ENCODE measurements around the gene ZCWPW2. TPM values are rescaled to one million over a fixed set of nuclear protein-coding genes. Genes with fewer than 3 reads are reported as not detected.

Gene ZCWPW2
- total and polyA plus RNA-seq, 10 donors, result 0.34 to 0.76 (median 0.37) TPM; not detected in 3

DNA sequence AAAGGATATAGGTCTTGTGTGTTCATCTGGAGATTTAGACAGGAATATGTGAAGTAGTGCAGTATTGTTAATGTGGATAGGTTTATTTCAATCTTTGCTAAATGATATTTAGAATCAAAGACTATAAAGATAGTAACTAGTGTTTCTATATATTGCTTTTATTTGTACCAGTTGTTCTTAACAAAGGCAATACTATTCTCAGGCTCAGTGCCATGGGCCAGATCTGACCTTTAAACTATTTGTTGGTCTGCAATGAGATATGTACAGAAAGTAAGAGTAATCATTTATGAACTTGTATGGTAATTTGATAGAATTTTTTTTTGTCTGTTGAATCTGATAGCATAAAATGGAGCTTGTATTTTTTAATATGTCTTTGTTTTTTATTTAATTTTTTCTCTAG, 146.8 kb downstream of the ZCWPW2 start:
- Histone ChIP-seq H3K27me3 (replicated peaks in 1 of 7) (no peaks in the 10 kb centered on the region), H3K27ac (no peak overlapping the region), H3K4me1 (no peaks in the 10 kb centered on the region), H3K9me3 (no peaks in the 10 kb centered on the region), H3K4me3 (no peak overlapping the region), H3K36me3 (no peaks in the 10 kb centered on the region)
- intact Hi-C loops (cut with DNase I; ENCODE audit: low total_unique reads), result no loop called here
- DNase-seq, result no peak
- TF ChIP-seq POLR2A (IDR thresholded peaks at IDR 0.05), result no peak
- TF ChIP-seq, protein P1, sequence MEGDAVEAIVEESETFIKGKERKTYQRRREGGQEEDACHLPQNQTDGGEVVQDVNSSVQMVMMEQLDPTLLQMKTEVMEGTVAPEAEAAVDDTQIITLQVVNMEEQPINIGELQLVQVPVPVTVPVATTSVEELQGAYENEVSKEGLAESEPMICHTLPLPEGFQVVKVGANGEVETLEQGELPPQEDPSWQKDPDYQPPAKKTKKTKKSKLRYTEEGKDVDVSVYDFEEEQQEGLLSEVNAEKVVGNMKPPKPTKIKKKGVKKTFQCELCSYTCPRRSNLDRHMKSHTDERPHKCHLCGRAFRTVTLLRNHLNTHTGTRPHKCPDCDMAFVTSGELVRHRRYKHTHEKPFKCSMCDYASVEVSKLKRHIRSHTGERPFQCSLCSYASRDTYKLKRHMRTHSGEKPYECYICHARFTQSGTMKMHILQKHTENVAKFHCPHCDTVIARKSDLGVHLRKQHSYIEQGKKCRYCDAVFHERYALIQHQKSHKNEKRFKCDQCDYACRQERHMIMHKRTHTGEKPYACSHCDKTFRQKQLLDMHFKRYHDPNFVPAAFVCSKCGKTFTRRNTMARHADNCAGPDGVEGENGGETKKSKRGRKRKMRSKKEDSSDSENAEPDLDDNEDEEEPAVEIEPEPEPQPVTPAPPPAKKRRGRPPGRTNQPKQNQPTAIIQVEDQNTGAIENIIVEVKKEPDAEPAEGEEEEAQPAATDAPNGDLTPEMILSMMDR (IDR thresholded peaks at IDR 0.05 in 8 of 11, conservative IDR thresholded peaks at IDR 0.05 in 3 of 11), result no peak

DNA sequence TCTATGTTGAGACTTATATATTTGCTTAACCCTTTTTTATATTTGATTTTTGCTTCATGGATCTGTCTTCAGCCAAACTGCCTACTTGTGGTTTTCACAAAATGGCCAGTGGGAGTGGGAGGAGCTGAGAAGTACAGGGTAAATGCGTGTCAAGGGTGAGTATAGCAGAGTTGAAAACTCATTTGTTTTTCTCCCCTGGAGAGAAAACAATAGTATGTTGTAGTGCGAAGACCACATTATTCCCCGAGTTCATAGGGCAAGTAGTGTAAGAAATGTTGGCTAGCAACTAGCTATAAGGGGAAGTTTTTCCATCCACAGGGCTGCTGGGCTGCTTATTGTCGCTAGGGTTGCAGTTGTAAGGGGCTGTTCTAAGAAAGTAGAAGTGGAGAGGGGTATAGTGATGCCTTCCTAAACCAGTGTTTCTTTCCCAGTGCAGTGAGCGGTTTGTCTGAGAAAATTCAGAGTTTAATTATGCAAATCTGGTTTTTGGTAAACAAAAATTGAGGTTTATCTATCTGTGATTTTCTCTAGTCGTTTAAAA, 153.9 kb downstream of the ZCWPW2 start:
- Histone ChIP-seq H3K27me3 (replicated peaks in 1 of 7) (no peaks in the 10 kb centered on the region), H3K9me3 (no peaks in the 10 kb centered on the region), H3K27ac (no peak overlapping the region), H3K4me3 (no peak overlapping the region), H3K36me3 (no peaks in the 10 kb centered on the region), H3K4me1 (no peaks in the 10 kb centered on the region)
- DNase-seq, result no peak
- no peak for TF ChIP-seq POLR2A (IDR thresholded peaks at IDR 0.05)
- TF ChIP-seq, protein P1 (IDR thresholded peaks at IDR 0.05 in 8 of 11, conservative IDR thresholded peaks at IDR 0.05 in 3 of 11), result no peak
- TF ChIP-seq POLR2AphosphoS5 (IDR thresholded peaks at IDR 0.05), result no peak
- 77 to 84% (median 82%) methylated on average over 6 of the region's 6 CpGs for WGBS, 5 donors
- intact Hi-C loops (cut with DNase I; ENCODE audit: low total_unique reads), result no loop called here

DNA sequence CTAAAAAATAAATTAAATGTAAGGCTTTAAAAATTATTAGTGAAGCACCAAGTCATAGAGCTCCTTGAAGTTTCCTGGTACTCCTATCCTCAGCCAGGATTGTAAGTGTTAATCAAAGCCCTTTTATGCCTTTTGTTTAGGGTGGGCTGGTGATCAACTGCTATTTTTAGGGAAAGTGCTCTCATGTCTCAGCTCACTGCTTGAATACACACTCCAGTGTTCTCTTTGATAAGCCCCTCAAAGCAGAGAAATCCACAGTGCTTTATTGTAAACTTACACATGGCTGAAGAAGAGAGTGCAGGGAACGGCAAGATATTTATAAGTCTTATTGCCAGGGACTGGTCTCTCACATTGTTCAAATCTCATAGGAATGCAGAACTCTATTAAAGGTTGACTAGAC, 156.5 kb downstream of the ZCWPW2 start:
- DNase-seq, result no peak
- no peaks in the 10 kb centered on the region for H3K9me3 ChIP-seq
- TF ChIP-seq, protein P1 (IDR thresholded peaks at IDR 0.05 in 8 of 11, conservative IDR thresholded peaks at IDR 0.05 in 3 of 11), result no peak
- TF ChIP-seq POLR2AphosphoS5 (IDR thresholded peaks at IDR 0.05) (no peak), POLR2A (IDR thresholded peaks at IDR 0.05) (no peak)
- no peak overlapping the region for H3K4me3 ChIP-seq
- 0 to 49% (median 43%) methylated on average over 1 of the region's 1 CpG for WGBS, 5 donors
- intact Hi-C loops (cut with DNase I; ENCODE audit: low total_unique reads), result no loop called here
- H3K27me3 ChIP-seq (replicated peaks in 1 of 7), result no peaks in the 10 kb centered on the region
- no peaks in the 10 kb centered on the region for H3K4me1 ChIP-seq
- no peak overlapping the region for H3K27ac ChIP-seq
- no peaks in the 10 kb centered on the region for H3K36me3 ChIP-seq

DNA sequence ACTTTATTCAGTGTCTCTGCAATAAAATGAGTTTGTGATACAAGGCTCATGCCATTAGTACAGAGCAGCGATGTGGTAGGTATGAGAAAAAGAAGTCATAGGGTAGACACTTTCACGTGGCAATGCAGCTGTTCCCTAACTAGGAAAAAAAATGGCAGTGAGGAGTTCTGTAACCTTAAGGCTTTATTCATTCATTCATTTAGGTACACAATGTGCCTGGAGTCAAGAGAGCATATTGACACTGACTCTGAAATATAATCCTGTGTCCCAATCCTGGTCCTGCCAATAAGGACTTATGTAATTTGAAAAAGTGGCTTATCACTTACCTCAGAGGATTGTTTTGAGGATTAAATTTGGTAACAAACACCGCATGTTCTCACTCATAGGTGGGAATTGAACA, 173.1 kb downstream of the ZCWPW2 start:
- Histone ChIP-seq H3K27me3 (replicated peaks in 1 of 7) (no peaks in the 10 kb centered on the region), H3K9me3 (no peaks in the 10 kb centered on the region), H3K4me3 (no peak overlapping the region), H3K27ac (no peak overlapping the region), H3K36me3 (no peaks in the 10 kb centered on the region), H3K4me1 (no peaks in the 10 kb centered on the region)
- intact Hi-C loops (cut with DNase I; ENCODE audit: low total_unique reads), result no loop called here
- 88 to 97% (median 92%) methylated on average over 3 of the region's 3 CpGs for WGBS, 5 donors
- DNase-seq, result no peak
- TF ChIP-seq, protein P1 (IDR thresholded peaks at IDR 0.05 in 8 of 11, conservative IDR thresholded peaks at IDR 0.05 in 3 of 11), result no peak
- TF ChIP-seq POLR2AphosphoS5 (IDR thresholded peaks at IDR 0.05) (no peak), POLR2A (IDR thresholded peaks at IDR 0.05) (no peak)

Measured in spleen (tissue), 11 donors.